Measurements from ENCODE around the gene KLRC3. TPM values are rescaled to one million over a fixed set of nuclear protein-coding genes. Genes with fewer than 3 reads are reported as not detected.

KLRC3 gene
- total and polyA plus RNA-seq, 2 donors from 2014 or later = 0.72 TPM; not detected in 1

DNA sequence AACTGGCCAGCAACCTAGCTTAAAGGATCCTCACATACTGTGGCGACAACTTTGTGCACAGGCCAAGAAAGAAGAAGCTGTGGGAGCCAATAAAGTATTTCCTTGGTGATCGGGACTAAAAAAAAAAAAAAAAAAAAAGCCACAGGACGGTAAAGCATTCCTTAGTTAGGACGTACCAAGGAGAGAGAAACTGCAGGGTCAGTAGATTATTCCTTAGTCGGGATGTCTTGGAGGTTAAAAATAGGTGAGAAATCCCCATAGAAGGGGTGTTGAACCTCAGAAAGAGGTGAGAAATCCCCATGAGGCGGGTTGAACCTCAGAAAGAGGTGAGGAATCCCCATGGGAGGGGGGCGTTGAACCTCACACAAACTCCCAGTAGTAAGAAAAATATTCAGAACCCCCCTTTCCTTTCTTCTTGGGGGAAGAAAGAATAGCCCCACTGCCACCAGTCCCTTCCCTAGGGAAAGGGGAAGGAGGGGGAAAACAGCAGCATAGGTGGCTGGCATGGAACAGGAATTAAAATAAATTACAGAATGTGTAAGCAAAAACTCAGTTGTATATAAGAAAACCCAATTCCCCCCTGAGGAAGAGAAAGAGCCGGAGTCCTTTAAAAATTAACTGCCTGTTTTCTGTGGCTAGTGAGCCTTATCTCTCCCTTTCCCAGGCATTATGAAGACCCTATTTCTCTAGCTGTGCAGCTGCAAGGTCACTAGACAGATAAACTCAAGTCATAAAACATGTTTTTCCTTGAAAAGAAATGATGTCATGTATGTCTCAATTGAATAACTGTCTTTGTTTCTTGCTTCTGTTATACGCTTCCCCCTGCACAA, 57.4 kb downstream of the KLRC3 start:
- peak in 4 of 5 donors; percentile 46 to 80 (median 64) for DNase-seq
- H3K36me3 ChIP-seq (ENCODE audit: control insufficient read depth in 2 of 3, insufficient read depth in 3 of 3, low read length in 3 of 3) = no peaks in the 10 kb centered on the region
- intact Hi-C loops (cut with DNase I) = no loop called here
- peak overlapping the region in 2 of 3 donors; percentile 94 to 99 for H3K9ac ChIP-seq (ENCODE audit: low read length in 3 of 3)
- peak overlapping the region; percentile 39 to 95 (median 91) for H3K4me3 ChIP-seq (ENCODE audit: low read length in 3 of 3)
- TF ChIP-seq, protein P1, sequence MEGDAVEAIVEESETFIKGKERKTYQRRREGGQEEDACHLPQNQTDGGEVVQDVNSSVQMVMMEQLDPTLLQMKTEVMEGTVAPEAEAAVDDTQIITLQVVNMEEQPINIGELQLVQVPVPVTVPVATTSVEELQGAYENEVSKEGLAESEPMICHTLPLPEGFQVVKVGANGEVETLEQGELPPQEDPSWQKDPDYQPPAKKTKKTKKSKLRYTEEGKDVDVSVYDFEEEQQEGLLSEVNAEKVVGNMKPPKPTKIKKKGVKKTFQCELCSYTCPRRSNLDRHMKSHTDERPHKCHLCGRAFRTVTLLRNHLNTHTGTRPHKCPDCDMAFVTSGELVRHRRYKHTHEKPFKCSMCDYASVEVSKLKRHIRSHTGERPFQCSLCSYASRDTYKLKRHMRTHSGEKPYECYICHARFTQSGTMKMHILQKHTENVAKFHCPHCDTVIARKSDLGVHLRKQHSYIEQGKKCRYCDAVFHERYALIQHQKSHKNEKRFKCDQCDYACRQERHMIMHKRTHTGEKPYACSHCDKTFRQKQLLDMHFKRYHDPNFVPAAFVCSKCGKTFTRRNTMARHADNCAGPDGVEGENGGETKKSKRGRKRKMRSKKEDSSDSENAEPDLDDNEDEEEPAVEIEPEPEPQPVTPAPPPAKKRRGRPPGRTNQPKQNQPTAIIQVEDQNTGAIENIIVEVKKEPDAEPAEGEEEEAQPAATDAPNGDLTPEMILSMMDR (IDR thresholded peaks at IDR 0.05; ENCODE audit: borderline replicate concordance, extremely low read depth, insufficient read depth) = no peak
- no peak for FAIRE-seq
- no peaks in the 10 kb centered on the region for H3K9me3 ChIP-seq (ENCODE audit: control insufficient read depth in 2 of 3, insufficient read depth in 1 of 3, low read length in 3 of 3)
- H3K27me3 ChIP-seq (ENCODE audit: control insufficient read depth, insufficient read depth, low read length) = no peaks in the 10 kb centered on the region
- H3K27ac ChIP-seq (ENCODE audit: low read depth in 2 of 2, low read length in 2 of 2) = peak overlapping the region; percentile 97 to 99
- H3K4me1 ChIP-seq (ENCODE audit: control insufficient read depth in 2 of 3, insufficient read depth in 2 of 3, low read depth in 1 of 3, low read length in 3 of 3) = peaks cover 5 to 18% (median 16%) of the 10 kb centered on the region in 3 donors

DNA sequence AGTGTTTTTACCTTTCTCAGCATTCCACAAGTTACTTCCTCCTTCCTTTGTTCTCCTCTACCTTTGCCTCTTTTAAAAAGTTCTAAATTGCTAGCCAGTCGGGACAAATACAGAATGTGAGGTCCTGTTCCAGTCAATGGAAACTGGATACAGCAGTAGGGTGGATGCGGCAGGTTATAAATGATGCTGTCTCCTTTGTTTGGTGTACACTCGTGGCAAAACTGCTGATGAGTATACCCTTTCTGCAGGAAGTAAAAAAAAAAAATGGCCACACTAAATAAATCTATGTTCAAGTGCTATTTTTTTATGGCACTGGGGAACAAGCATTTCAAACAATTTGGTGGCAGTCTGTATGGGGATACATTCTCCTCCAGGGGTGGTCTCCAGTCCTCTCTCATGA, 58.1 kb downstream of the KLRC3 start:
- Histone ChIP-seq H3K36me3 (ENCODE audit: control insufficient read depth in 2 of 3, insufficient read depth in 3 of 3, low read length in 3 of 3) (no peaks in the 10 kb centered on the region), H3K4me1 (ENCODE audit: control insufficient read depth in 2 of 3, insufficient read depth in 2 of 3, low read depth in 1 of 3, low read length in 3 of 3) (peaks cover 5 to 18% (median 16%) of the 10 kb centered on the region in 3 donors), H3K27me3 (ENCODE audit: control insufficient read depth, insufficient read depth, low read length) (no peaks in the 10 kb centered on the region), H3K27ac (ENCODE audit: low read depth in 2 of 2, low read length in 2 of 2) (peak overlapping the region in 1 of 2 donors; percentile 99), H3K4me3 (ENCODE audit: low read length in 3 of 3) (peak overlapping the region in 2 of 3 donors; percentile 3 to 95), H3K9ac (ENCODE audit: low read length in 3 of 3) (peak overlapping the region in 1 of 3 donors; percentile 99), H3K9me3 (ENCODE audit: control insufficient read depth in 2 of 3, insufficient read depth in 1 of 3, low read length in 3 of 3) (no peaks in the 10 kb centered on the region)
- intact Hi-C loops (cut with DNase I) = no loop called here
- FAIRE-seq = no peak
- DNase-seq = peak in 1 of 5 donors; percentile 19
- TF ChIP-seq, protein P1 (IDR thresholded peaks at IDR 0.05; ENCODE audit: borderline replicate concordance, extremely low read depth, insufficient read depth) = no peak

Other genes starting within 250 kb of the KLRC3 start
- 6.7 TPM for gene OLR1, start 248.5 kb downstream of the KLRC3 start, total RNA-seq
- 11.5 TPM for gene OLR1, start 248.5 kb downstream of the KLRC3 start, polyA plus RNA-seq (ENCODE audit: insufficient read depth, low read depth, low replicate concordance)
- gene TMEM52B, start 241.6 kb downstream of the KLRC3 start, total RNA-seq = 25.7 TPM
- gene TMEM52B, start 241.6 kb downstream of the KLRC3 start, polyA plus RNA-seq (ENCODE audit: insufficient read depth, low read depth, low replicate concordance) = 292 TPM
- 142 TPM for gene GABARAPL1, start 207.7 kb downstream of the KLRC3 start, total RNA-seq
- 454 TPM for gene GABARAPL1, start 207.7 kb downstream of the KLRC3 start, polyA plus RNA-seq (ENCODE audit: insufficient read depth, low read depth, low replicate concordance)
- 5.5 TPM for gene KLRD1, start 112.7 kb downstream of the KLRC3 start, total RNA-seq
- gene KLRD1, start 112.7 kb downstream of the KLRC3 start, polyA plus RNA-seq (ENCODE audit: insufficient read depth, low read depth, low replicate concordance) = 0.37 TPM
- gene KLRK1, start 30.6 kb downstream of the KLRC3 start, total RNA-seq = 5.2 TPM
- 0.75 TPM for gene KLRK1, start 30.6 kb downstream of the KLRC3 start, polyA plus RNA-seq (ENCODE audit: insufficient read depth, low read depth, low replicate concordance)
- gene KLRC4, start 10.8 kb downstream of the KLRC3 start, total RNA-seq = 1.4 TPM
- gene KLRC4, start 10.8 kb downstream of the KLRC3 start, polyA plus RNA-seq (ENCODE audit: insufficient read depth, low read depth, low replicate concordance) = not detected
- 0.50 TPM for gene KLRC2, start 15.4 kb upstream of the KLRC3 start, total RNA-seq
- not detected for gene KLRC2, start 15.4 kb upstream of the KLRC3 start, polyA plus RNA-seq (ENCODE audit: insufficient read depth, low read depth, low replicate concordance)
- 1.4 TPM for gene KLRC1, start 32.8 kb upstream of the KLRC3 start, total RNA-seq
- not detected for gene KLRC1, start 32.8 kb upstream of the KLRC3 start, polyA plus RNA-seq (ENCODE audit: insufficient read depth, low read depth, low replicate concordance)
- 1.5 TPM for gene EIF2S3B, start 85.3 kb upstream of the KLRC3 start, total RNA-seq
- gene EIF2S3B, start 85.3 kb upstream of the KLRC3 start, polyA plus RNA-seq (ENCODE audit: insufficient read depth, low read depth, low replicate concordance) = not detected
- 20.0 TPM for gene MAGOHB, start 193.0 kb upstream of the KLRC3 start, total RNA-seq
- gene MAGOHB, start 193.0 kb upstream of the KLRC3 start, polyA plus RNA-seq (ENCODE audit: insufficient read depth, low read depth, low replicate concordance) = 31.7 TPM

Measured in kidney (tissue), 14 donors.